A549 (cell line): ENCODE data around the gene RTN4IP1.
A peak's percentile ranks its signal among the peaks of the same experiment; 100 is the strongest.

Source experiments
- CEBPB ChIP-seq, 2 experiments: fragments of >200 bp in 1 of 2; sonication (Bioruptor Twin) in 1 of 2; formaldehyde crosslinking in 1 of 2; IDR thresholded peaks; 2 replicates each; pipeline ENCODE4 v1.6.1; 2012 to 2016
- CTCF ChIP-seq: fragments of >200 bp; sonication (Bioruptor Twin); formaldehyde crosslinking; IDR thresholded peaks from 3 replicates; pipeline ENCODE4 v1.5.1; 2016
- HDAC2 ChIP-seq: fragments of 200-600 bp; sonication (generic); IDR thresholded peaks from 2 replicates; pipeline ENCODE4 v1.6.1; 2016
- HMGXB4 ChIP-seq: fragments of 250-450 bp; sonication (Bioruptor Pico); IDR thresholded peaks from 2 replicates; pipeline ENCODE4 v1.5.0; 2021; ENCODE audit warnings: mild to moderate bottlenecking, moderate library complexity, borderline replicate concordance
- KDM1A ChIP-seq: fragments of 200-600 bp; sonication (generic); IDR thresholded peaks from 2 replicates; pipeline ENCODE4 v1.6.1; 2016; ENCODE audit warnings: low read depth, mild to moderate bottlenecking
- MAFK ChIP-seq: fragments of 450-650 bp; IDR thresholded peaks from 2 replicates; pipeline ENCODE4 v1.6.1; 2014; ENCODE audit not compliant: partially characterized antibody
- MAX ChIP-seq: IDR thresholded peaks from 2 replicates; pipeline ENCODE4 v1.6.1; 2012
- POLR2A ChIP-seq: IDR thresholded peaks from 2 replicates; pipeline ENCODE4 v1.6.1; 2012; ENCODE audit warnings: mild to moderate bottlenecking, low read length
- RAD21 ChIP-seq, 2 experiments: fragments of >200 bp in 1 of 2; sonication (Bioruptor Twin) in 1 of 2; formaldehyde crosslinking in 1 of 2; IDR thresholded peaks in 1 of 2; conservative IDR thresholded peaks in 1 of 2; 2 replicates in 1 of 2; 3 replicates in 1 of 2; pipeline ENCODE4 v1.6.1; 2012 to 2018; ENCODE audit warnings: inconsistent platforms in 1 of 2
- REST ChIP-seq: fragments of 200-600 bp; sonication (generic); IDR thresholded peaks from 2 replicates; pipeline ENCODE4 v1.6.1; 2016; ENCODE audit warnings: antibody characterized with exemption, mild to moderate bottlenecking, moderate library complexity
- SMC3 ChIP-seq: fragments of >200 bp; sonication (Bioruptor Twin); formaldehyde crosslinking; IDR thresholded peaks from 3 replicates; pipeline ENCODE4 v1.6.1; 2018; ENCODE audit warnings: inconsistent platforms

GRCh38 chr6:106556368-106556960, 72.8 kb downstream of the RTN4IP1 start:
- TF ChIP-seq MAX (no peak), CEBPB (IDR thresholded peaks at IDR 0.05) (no peak), CTCF (peak; percentile 49), REST (no peak), HMGXB4 (no peak), MAFK (no peak), POLR2A (no peak), SMC3 (peak; percentile 62), RAD21 (conservative IDR thresholded peaks at IDR 0.05 in 1 of 2, IDR thresholded peaks at IDR 0.05 in 1 of 2) (peak; percentile 61 to 62), HDAC2 (no peak), KDM1A (no peak)
